Stimulated activated CD8-positive, alpha-beta memory T cell treated with anti-CD3 and anti-CD28 coated beads, Interleukin-7, amount 100 ng/mL, for 4 hours (primary cell): Measurements from ENCODE around the gene CXCL6.

Source experiments
- DNase-seq, 2 donors: peaks; one replicate each; pipeline ENCODE4 v3.0.0-alpha.2; 2020; ENCODE audit warnings: low read depth in 2 of 2

Gene CXCL6

DNA sequence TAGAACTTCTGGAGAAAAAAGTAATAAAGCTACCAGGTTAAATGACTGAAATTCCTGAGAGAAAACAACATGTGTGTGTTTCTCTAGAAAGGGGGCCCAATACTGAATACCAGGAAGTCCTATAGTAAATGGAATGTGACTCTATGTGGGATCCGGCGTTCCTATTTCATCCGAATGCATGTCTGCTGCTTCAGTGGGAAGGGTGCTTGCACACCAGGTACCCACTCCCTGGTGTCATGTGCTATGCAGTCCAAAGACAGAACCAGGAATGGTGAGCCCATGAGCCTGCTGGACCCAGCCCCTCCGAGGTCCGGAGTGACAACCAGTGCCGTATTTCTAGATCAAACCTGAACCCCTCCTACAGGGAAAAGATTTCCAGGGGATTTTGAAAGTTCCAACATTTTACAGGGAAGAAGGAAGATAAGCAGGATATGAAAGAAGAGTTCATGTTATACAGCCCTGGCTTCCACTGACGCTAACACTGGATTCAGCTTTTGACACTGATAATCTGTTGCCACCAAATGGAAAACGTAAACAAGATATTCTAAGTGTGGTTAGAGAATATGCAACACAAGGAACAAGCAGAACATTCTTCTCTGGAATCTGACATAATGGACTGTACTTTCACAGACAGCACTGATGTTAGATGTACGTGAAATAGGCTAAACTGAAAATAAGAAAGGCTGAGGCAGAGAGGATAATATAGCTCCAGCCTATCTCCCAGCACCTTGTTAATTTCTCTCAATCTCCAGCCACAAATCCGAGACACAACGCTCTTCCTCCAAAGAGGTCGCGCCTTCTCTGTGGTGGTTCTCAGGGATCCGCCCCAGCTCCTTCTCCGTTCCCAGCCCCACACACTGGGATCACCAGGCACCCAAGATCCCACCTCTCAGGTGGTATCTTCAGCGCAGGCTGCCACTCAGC is 32.0 kb downstream of the CXCL6 start:
- no peak for DNase-seq

DNA sequence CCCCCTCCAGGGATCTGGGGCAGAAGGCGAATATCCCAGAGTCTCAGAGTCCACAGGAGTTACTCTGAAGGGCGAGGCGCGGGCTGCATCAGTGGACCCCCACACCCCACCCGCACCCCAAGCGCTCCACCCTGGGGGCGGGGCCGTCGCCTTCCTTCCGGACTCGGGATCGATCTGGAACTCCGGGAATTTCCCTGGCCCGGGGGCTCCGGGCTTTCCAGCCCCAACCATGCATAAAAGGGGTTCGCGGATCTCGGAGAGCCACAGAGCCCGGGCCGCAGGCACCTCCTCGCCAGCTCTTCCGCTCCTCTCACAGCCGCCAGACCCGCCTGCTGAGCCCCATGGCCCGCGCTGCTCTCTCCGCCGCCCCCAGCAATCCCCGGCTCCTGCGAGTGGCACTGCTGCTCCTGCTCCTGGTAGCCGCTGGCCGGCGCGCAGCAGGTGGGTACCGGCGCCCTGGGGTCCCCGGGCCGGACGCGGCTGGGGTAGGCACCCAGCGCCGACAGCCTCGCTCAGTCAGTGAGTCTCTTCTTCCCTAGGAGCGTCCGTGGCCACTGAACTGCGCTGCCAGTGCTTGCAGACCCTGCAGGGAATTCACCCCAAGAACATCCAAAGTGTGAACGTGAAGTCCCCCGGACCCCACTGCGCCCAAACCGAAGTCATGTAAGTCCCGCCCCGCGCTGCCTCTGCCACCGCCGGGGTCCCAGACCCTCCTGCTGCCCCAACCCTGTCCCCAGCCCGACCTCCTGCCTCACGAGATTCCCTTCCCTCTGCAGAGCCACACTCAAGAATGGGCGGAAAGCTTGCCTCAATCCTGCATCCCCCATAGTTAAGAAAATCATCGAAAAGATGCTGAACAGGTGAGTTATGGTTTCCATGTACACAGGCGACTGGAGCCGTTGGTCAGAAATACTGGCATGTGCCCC is 32.9 kb downstream of the CXCL6 start, which contains the start of gene CXCL1:
Gene CXCL1, plus strand, starts transcription at position 264 of the 926 bp plus-strand sequence. Its CDS starts 78 bp downstream, at position 342.
- DNase-seq: no peak

DNA sequence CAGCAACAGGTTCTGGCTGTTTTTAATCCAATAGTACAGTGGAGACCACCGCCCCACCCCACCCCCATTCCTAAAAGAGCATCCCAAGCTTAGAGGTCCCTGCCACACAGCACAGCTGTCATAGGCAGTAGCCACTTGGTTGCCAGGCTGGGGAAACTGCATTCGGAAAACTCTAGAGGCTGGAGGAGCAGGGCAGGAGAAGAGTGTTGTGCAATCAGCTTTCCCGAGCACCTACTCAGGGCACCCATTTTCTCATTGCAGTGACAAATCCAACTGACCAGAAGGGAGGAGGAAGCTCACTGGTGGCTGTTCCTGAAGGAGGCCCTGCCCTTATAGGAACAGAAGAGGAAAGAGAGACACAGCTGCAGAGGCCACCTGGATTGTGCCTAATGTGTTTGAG is 33.8 kb downstream of the CXCL6 start:
- DNase-seq: no peak

GRCh38 chr4:73870768-73871167 is 34.3 kb downstream of the CXCL6 start:
- no peak for DNase-seq

GRCh38 chr4:73871511-73872310 is 35.2 kb downstream of the CXCL6 start:
- no peak for DNase-seq

DNA sequence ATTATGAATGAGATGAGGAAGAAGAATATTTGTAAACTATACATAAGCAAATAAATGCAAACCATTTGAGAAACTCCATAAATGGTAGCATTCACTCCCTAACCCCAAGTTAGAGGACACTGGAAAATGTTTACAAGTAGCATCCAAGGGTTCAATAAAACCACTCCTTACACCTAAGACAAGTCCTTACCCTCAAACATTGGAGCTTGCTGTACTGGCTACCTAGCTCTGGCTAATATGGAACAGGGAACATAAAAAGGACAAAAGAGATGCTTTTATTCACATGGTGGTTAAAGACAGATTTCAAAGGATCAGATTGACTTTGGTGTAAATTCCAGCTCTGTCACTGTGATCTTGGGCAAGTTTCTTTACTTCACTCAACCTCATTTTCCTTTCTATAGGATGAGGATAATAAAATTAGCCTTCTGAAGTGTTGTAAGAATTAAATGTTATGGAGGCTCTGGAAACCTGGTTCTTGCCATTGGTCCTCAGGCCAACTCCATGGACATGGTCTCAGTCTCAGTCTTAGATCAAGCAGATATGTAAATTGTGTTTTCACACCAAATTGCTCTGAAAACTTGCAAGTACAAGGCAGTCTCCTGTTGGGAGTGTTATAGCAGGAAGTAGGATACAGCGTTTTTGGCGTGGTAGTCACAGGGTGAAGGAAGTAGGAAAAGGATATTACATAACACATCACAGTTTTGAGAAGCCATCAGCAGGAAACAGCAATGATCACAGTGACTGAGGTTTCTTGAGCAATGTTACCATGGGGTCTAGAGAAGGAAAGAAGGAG is 36.0 kb downstream of the CXCL6 start:
- DNase-seq: no peak

- no peak for DNase-seq
Measured at GRCh38 chr4:73874386-73874785, 37.9 kb downstream of the CXCL6 start.

DNA sequence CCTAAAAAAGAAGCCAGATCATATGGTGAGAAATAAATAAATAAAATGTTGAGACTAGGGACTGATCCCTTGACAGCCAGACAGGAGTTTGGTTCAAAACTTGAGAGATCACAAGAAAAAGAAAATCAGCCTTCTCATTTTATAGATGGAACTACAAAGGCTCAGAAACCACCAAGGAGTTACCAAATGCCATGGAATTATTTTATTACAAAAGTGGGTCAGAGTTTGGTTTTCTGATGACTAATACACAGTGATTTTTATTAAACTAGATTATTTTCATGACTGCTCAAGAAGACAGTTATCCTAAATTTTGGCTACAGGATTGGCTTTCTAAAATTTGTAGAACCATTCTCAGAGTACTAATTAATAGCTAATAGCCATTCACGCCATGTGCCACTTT is 38.9 kb downstream of the CXCL6 start:
- no peak for DNase-seq

GRCh38 chr4:73883306-73883705 is 46.8 kb downstream of the CXCL6 start:
- DNase-seq: no peak

DNA sequence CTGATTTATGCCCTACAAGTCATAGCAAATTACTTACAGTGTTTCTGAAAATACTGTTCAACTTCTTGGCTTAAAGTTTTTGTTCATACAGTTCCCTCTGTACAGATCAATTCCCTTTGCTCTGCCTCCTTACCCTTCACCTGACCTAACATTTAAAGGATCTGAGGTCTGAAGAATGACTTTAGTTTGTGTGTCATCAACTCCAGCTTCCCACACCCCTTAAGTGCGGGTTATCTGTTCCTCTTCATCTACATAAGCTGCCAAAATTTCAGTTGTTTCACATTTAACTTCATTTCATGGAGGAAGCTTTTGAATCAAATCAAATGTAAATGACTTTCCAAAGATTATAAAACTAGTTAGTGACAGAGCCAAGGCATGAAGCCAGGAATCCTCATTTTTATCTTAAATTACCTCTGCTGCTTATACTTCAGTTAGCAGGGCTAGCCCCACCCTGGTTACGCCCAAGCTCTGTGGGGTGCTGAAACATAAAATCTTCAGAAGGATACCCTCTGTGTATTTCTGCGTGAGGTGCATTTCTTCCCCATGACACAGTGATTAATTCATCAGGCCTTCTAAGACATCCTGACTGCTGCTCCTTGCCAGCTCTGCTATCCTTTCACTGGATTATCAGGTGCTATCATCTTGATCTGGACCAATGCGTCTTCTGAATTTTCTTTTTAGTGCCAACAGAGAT is 49.2 kb downstream of the CXCL6 start:
- DNase-seq: no peak
